Measurements from ENCODE around the gene HTT.
A peak's percentile ranks its signal among the peaks of the same experiment; 100 is the strongest.

Gene HTT

GRCh38 chr4:3239998-3240920 is 165.8 kb downstream of the HTT start:
- no peak for DNase-seq

- DNase-seq = no peak
Observed at GRCh38 chr4:3240936-3241522, 166.5 kb downstream of the HTT start.

GRCh38 chr4:3241898-3242524 is 167.5 kb downstream of the HTT start:
- no peak for DNase-seq

GRCh38 chr4:3243136-3243780 is 168.8 kb downstream of the HTT start:
- DNase-seq = no peak

GRCh38 chr4:3244002-3244401 is 169.5 kb downstream of the HTT start:
- DNase-seq = peak; percentile 15

GRCh38 chr4:3244747-3245146 is 170.3 kb downstream of the HTT start:
- DNase-seq = no peak

- no peak for DNase-seq
Observed at GRCh38 chr4:3245676-3246075, 171.2 kb downstream of the HTT start.

- no peak for DNase-seq
Observed at GRCh38 chr4:3246458-3247398, 172.2 kb downstream of the HTT start.

GRCh38 chr4:3247399-3248177 is 173.1 kb downstream of the HTT start:
- DNase-seq = no peak

GRCh38 chr4:3248178-3248480 is 173.6 kb downstream of the HTT start:
- DNase-seq = no peak

GRCh38 chr4:3248811-3249661 is 174.6 kb downstream of the HTT start, which contains the start of gene MSANTD1:
Gene MSANTD1 (plus strand): TSS chr4:3249159. CDS start chr4:3249223, 64 bp downstream.
- peak; percentile 31 for DNase-seq

- no peak for DNase-seq
Observed at GRCh38 chr4:3249711-3250437, 175.4 kb downstream of the HTT start.

GRCh38 chr4:3250438-3250955 is 176.0 kb downstream of the HTT start:
- no peak for DNase-seq

- DNase-seq = no peak
Observed at GRCh38 chr4:3250956-3251690, 176.6 kb downstream of the HTT start.

- DNase-seq = no peak
Observed at GRCh38 chr4:3251691-3252479, 177.4 kb downstream of the HTT start.

- no peak for DNase-seq
Observed at GRCh38 chr4:3252480-3252828, 178.0 kb downstream of the HTT start.

GRCh38 chr4:3252831-3253641 is 178.6 kb downstream of the HTT start:
- no peak for DNase-seq
